Endothelial cell of umbilical vein (primary cell): Measurements from ENCODE around the gene ASS1. TPM values are rescaled to one million over a fixed set of nuclear protein-coding genes. Genes with fewer than 3 reads are reported as not detected.

Experiments used
- BruUV-seq: library from RNA; stranded (reverse); fragments of 400-500 nt; replicated peaks from 2 replicates; lab custom pipeline; 2021; lab: Mats Ljungman, UMichigan
- CTCF ChIA-PET: fragments of 300-600, 350-600 bp; sonication (Branson Sonifier 250); formaldehyde crosslinking; loops from one replicate; lab custom pipeline; 2021; ENCODE audit warnings: antibody characterized with exemption, inconsistent platforms; lab: Charles Lee
- POLR2A ChIA-PET: fragments of 300-600, 350-600 bp; sonication (Branson Sonifier 250); formaldehyde crosslinking; loops from one replicate; lab custom pipeline; 2021; ENCODE audit warnings: antibody characterized with exemption, inconsistent platforms; lab: Charles Lee
- DNase-seq: peaks from one replicate; pipeline ENCODE4 v3.0.0-alpha.2; 2011; ENCODE audit warnings: low read depth, low spot score
- FAIRE-seq: peaks from 2 replicates; lab custom pipeline; 2011; peaks lifted over from hg19 to GRCh38; lab: Jason Lieb, UNC
- H2AFZ ChIP-seq: 2 replicates; pipeline ENCODE4 v1.6.0; 2012; ENCODE audit warnings: low read depth, low read length, control low read depth, inconsistent platforms
- H3K27ac ChIP-seq: 2 replicates; pipeline ENCODE4 v1.5.1; 2011; ENCODE audit warnings: low read depth, mild to moderate bottlenecking, control low read depth, low read length, moderate library complexity; ENCODE audit not compliant: insufficient read depth
- H3K27me3 ChIP-seq, 2 experiments: 2 replicates each; pipeline versions ENCODE4 v1.6.0 to v1.6.1; 2011; ENCODE audit warnings: low read length in 2 of 2, mixed read lengths in 1 of 2; ENCODE audit not compliant: control insufficient read depth in 2 of 2, insufficient read depth in 2 of 2
- H3K36me3 ChIP-seq, 2 experiments: 2 replicates in 1 of 2; 3 replicates in 1 of 2; pipeline ENCODE4 v1.5.1; 2011; ENCODE audit warnings: low read length in 2 of 2, mild to moderate bottlenecking in 1 of 2, moderate library complexity in 1 of 2; ENCODE audit not compliant: control insufficient read depth in 2 of 2, insufficient read depth in 2 of 2; ENCODE audit errors: extremely low read depth in 1 of 2
- H3K4me1 ChIP-seq: 3 replicates; pipeline ENCODE4 v1.5.1; 2011; ENCODE audit warnings: mild to moderate bottlenecking, low read length; ENCODE audit not compliant: control insufficient read depth, insufficient read depth; ENCODE audit errors: extremely low read depth
- H3K4me2 ChIP-seq: 2 replicates; pipeline ENCODE4 v1.6.1; 2011; ENCODE audit warnings: low read length, control low read depth, mixed read lengths; ENCODE audit not compliant: insufficient read depth
- H3K4me3 ChIP-seq, 3 experiments: fragments of 200-600 bp in 1 of 3; sonication (generic), shearing (Covaris generic) in 1 of 3; replicated peaks in 1 of 3; 2 replicates each; pipeline ENCODE4 v1.5.1; 2011 to 2016; ENCODE audit warnings: control low read depth in 3 of 3, low read length in 3 of 3, mild to moderate bottlenecking in 2 of 3, inconsistent platforms in 1 of 3, low read depth in 1 of 3, moderate library complexity in 1 of 3; ENCODE audit not compliant: insufficient read depth in 1 of 3
- H3K79me2 ChIP-seq: 2 replicates; pipeline ENCODE4 v1.6.0; 2012; ENCODE audit warnings: low read length, inconsistent platforms; ENCODE audit not compliant: control insufficient read depth, insufficient read depth
- H3K9ac ChIP-seq: replicated peaks from 2 replicates; pipeline ENCODE3; 2011; ENCODE audit warnings: low read length, control low read depth; ENCODE audit not compliant: insufficient read depth; ENCODE audit errors: extremely low read depth
- H3K9me1 ChIP-seq: replicated peaks from 3 replicates; pipeline ENCODE4 v1.6.0; 2011; ENCODE audit warnings: mild to moderate bottlenecking, low read length; ENCODE audit not compliant: control insufficient read depth, insufficient read depth; ENCODE audit errors: extremely low read depth
- H3K9me3 ChIP-seq: replicated peaks from 2 replicates; pipeline ENCODE4 v1.5.1; 2012; ENCODE audit warnings: low read length, inconsistent platforms; ENCODE audit not compliant: control insufficient read depth, insufficient read depth
- H4K20me1 ChIP-seq: replicated peaks from 2 replicates; pipeline ENCODE3; 2011; ENCODE audit warnings: mild to moderate bottlenecking, low read length; ENCODE audit not compliant: control insufficient read depth, insufficient read depth; ENCODE audit errors: extremely low read depth
- CTCF ChIP-seq, 2 donors: IDR thresholded peaks; 1 replicate in 1 of 2; 2 replicates in 1 of 2; pipeline ENCODE4 v1.5.1; 2011; ENCODE audit warnings: low read length in 2 of 2, mild to moderate bottlenecking in 2 of 2, moderate library complexity in 2 of 2, control low read depth in 1 of 2, inconsistent platforms in 1 of 2, low read depth in 1 of 2; ENCODE audit not compliant: insufficient read depth in 1 of 2; ENCODE audit errors: extremely low read depth in 1 of 2
- EZH2 ChIP-seq: IDR thresholded peaks from 2 replicates; pipeline ENCODE4 v1.6.1; 2012; ENCODE audit warnings: borderline replicate concordance, low read depth, mild to moderate bottlenecking, moderate library complexity, low read length, inconsistent platforms; ENCODE audit not compliant: severe bottlenecking
- FOS ChIP-seq: IDR thresholded peaks from 2 replicates; pipeline ENCODE4 v1.6.1; 2011; ENCODE audit warnings: mild to moderate bottlenecking, low read length, moderate library complexity, borderline replicate concordance; ENCODE audit not compliant: insufficient read depth
- GATA2 ChIP-seq: IDR thresholded peaks from 2 replicates; pipeline ENCODE4 v1.7.0; 2011; ENCODE audit warnings: low read depth, mild to moderate bottlenecking, moderate library complexity, mixed read lengths, low read length; ENCODE audit not compliant: insufficient read length, insufficient read depth
- JUN ChIP-seq: IDR thresholded peaks from 2 replicates; pipeline ENCODE4 v1.6.1; 2011; ENCODE audit warnings: borderline replicate concordance, low read depth; ENCODE audit not compliant: insufficient read length, insufficient read depth
- MYC ChIP-seq: IDR thresholded peaks from one replicate; pipeline ENCODE4 v1.6.1; 2011; ENCODE audit warnings: mild to moderate bottlenecking, low read depth, low read length
- POLR2A ChIP-seq: IDR thresholded peaks from 2 replicates; pipeline ENCODE4 v1.6.1; 2012; ENCODE audit warnings: low read depth, mild to moderate bottlenecking, control low read depth, low read length
- POLR2AphosphoS5 ChIP-seq: IDR thresholded peaks from 2 replicates; pipeline ENCODE4 v1.6.1; 2012; ENCODE audit warnings: low read depth, mild to moderate bottlenecking, control low read depth, low read length, moderate library complexity; ENCODE audit not compliant: insufficient read depth
- dilution Hi-C: fragments of 300-500 bp; cut with MboI; formaldehyde crosslinking; loops from one replicate; pipeline ENCODE4 v1.15.0; 2019; ENCODE audit warnings: low sequenced_read_pairs; ENCODE audit not compliant: extremely low pct_ligation_motif_present
- intact Hi-C: fragments of 100-400 bp; cut with micrococcal nuclease; formaldehyde crosslinking; loops from one replicate; pipeline ENCODE4 v1.10.0; 2022
- polyA plus RNA-seq, 4 experiments: library from polyadenylated mRNA; depleted of rRNA in 3 of 4; stranded (reverse) in 3 of 4; unstranded in 1 of 4; fragments of >200 nt; gene quantifications; 2 replicates each; pipeline versions ENCODE4 v1.2.1 to v1.2.3, GENCODE V29; 2011 to 2012; ENCODE audit warnings: missing spikeins in 1 of 4
- total RNA-seq: library from RNA; stranded (reverse); gene quantifications from 2 replicates; pipeline ENCODE4 v1.2.3, GENCODE V29; 2021
- TF ChIP-seq, protein P1 (sequence below): IDR thresholded peaks from 2 replicates; pipeline ENCODE4 v1.6.1; 2011; ENCODE audit not compliant: insufficient read depth, insufficient read length

Gene ASS1
- total and polyA plus RNA-seq, 2 donors (not counting 3 experiments of a cell fraction or from before 2014, with no cell fraction given) = 3.6 to 12.4 TPM

- FAIRE-seq (no peak), DNase-seq (no peak)
- intact Hi-C loops = no loop called here
- ChIA-PET POLR2A (no interaction called here), CTCF (no interaction called here)
- H3K9ac ChIP-seq = no peak overlapping the region
- no peaks in the 10 kb centered on the region for H4K20me1 ChIP-seq
- no peak overlapping the region for H2AFZ ChIP-seq
- TF ChIP-seq JUN (no peak), EZH2 (no peak), POLR2AphosphoS5 (no peak), GATA2 (no peak), POLR2A (no peak), MYC (no peak), FOS (no peak), CTCF (IDR thresholded peaks at IDR 0.05; ENCODE audit: extremely low read depth in 1 of 2, insufficient read depth in 1 of 2, low read depth in 1 of 2, low read length in 2 of 2) (no peak)
- TF ChIP-seq, protein P1, sequence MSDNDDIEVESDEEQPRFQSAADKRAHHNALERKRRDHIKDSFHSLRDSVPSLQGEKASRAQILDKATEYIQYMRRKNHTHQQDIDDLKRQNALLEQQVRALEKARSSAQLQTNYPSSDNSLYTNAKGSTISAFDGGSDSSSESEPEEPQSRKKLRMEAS = no peak
- H3K4me3 ChIP-seq = no peak overlapping the region
- H3K36me3 ChIP-seq = no peaks in the 10 kb centered on the region
- no peak overlapping the region for H3K27ac ChIP-seq
- H3K9me1 ChIP-seq = no peaks in the 10 kb centered on the region
- no peaks in the 10 kb centered on the region for H3K4me1 ChIP-seq
- no peaks in the 10 kb centered on the region for H3K27me3 ChIP-seq
- no peaks in the 10 kb centered on the region for H3K79me2 ChIP-seq
- no TSS peak for BruUV-seq
- dilution Hi-C loops = no loop called here
- H3K9me3 ChIP-seq = no peaks in the 10 kb centered on the region
- H3K4me2 ChIP-seq = no peak overlapping the region
Measured at GRCh38 chr9:130497139-130497538, 52.4 kb downstream of the ASS1 start.
